SK-N-SH (cell line): ENCODE measurements around the gene MAPK8IP3. TPM values are rescaled to one million over a fixed set of nuclear protein-coding genes. Genes with fewer than 3 reads are reported as not detected.

Experiments used
- CTCF ChIA-PET: fragments of 300-600, 350-600 bp; formaldehyde crosslinking; extraction: SDS; loops from one replicate; lab custom pipeline; 2021; lab: Yijun Ruan, JAX
- POLR2A ChIA-PET: fragments of 350-600 bp; sonication (Branson Sonifier 250); formaldehyde crosslinking; extraction: SDS; loops from one replicate; lab custom pipeline; 2020; ENCODE audit warnings: antibody characterized with exemption, inconsistent platforms; lab: Yijun Ruan, JAX
- DNase-seq: peaks from one replicate; pipeline ENCODE4 v3.0.0; 2012
- H2AFZ ChIP-seq: fragments of 200-600 bp; sonication (generic); 2 replicates; pipeline ENCODE4 v1.8.1; 2016; ENCODE audit warnings: antibody characterized with exemption, mild to moderate bottlenecking, low read depth
- H3F3A ChIP-seq: fragments of 200-600 bp; sonication (generic); replicated peaks from 2 replicates; pipeline ENCODE3; 2016; ENCODE audit warnings: antibody characterized with exemption, mild to moderate bottlenecking; ENCODE audit not compliant: insufficient read depth
- H3K27ac ChIP-seq, 2 experiments: fragments of 200-500 bp in 1 of 2; fragments of 200-600 bp in 1 of 2; sonication (Bioruptor generic) in 1 of 2; sonication (generic), shearing (Covaris generic) in 1 of 2; 2 replicates each; pipeline versions ENCODE4 v1.5.1 to v1.6.1; 2014 to 2016; ENCODE audit warnings: low read depth in 2 of 2, inconsistent platforms in 1 of 2, low read length in 1 of 2, mild to moderate bottlenecking in 1 of 2, mixed read lengths in 1 of 2
- H3K27me3 ChIP-seq: fragments of 200-600 bp; sonication (generic), shearing (Covaris generic); 2 replicates; pipeline ENCODE4 v1.6.1; 2016; ENCODE audit warnings: mixed run types; ENCODE audit not compliant: insufficient read depth
- H3K36me3 ChIP-seq, 2 experiments: fragments of 200-500 bp in 1 of 2; fragments of 200-600 bp in 1 of 2; sonication (Bioruptor generic) in 1 of 2; sonication (generic) in 1 of 2; replicated peaks in 1 of 2; 2 replicates each; pipeline versions ENCODE3 to v1.5.1; 2014 to 2016; ENCODE audit warnings: low read length in 1 of 2, mild to moderate bottlenecking in 1 of 2; ENCODE audit not compliant: insufficient read depth in 2 of 2, control insufficient read depth in 1 of 2
- H3K4me1 ChIP-seq, 2 experiments: fragments of 200-500 bp in 1 of 2; fragments of 200-600 bp in 1 of 2; sonication (Bioruptor generic) in 1 of 2; sonication (generic), shearing (Covaris generic) in 1 of 2; 2 replicates each; pipeline versions ENCODE4 v1.5.1 to v1.6.1; 2014 to 2016; ENCODE audit warnings: low read depth in 1 of 2, low read length in 1 of 2, mixed run types in 1 of 2; ENCODE audit not compliant: insufficient read depth in 2 of 2, control insufficient read depth in 1 of 2
- H3K4me2 ChIP-seq: fragments of 200-600 bp; sonication (generic), shearing (Covaris generic); 2 replicates; pipeline ENCODE4 v1.6.1; 2017; ENCODE audit warnings: mixed run types
- H3K4me3 ChIP-seq, 2 experiments: fragments of 200-500 bp in 1 of 2; fragments of 200-600 bp in 1 of 2; sonication (Bioruptor generic) in 1 of 2; sonication (generic), shearing (Covaris generic) in 1 of 2; 2 replicates each; pipeline versions ENCODE4 v1.5.1 to v1.8.1; 2014 to 2016; ENCODE audit warnings: low read depth in 2 of 2, inconsistent platforms in 1 of 2, low read length in 1 of 2, mild to moderate bottlenecking in 1 of 2, mixed read lengths in 1 of 2, moderate library complexity in 1 of 2
- H3K79me2 ChIP-seq: fragments of 200-600 bp; sonication (generic); 2 replicates; pipeline ENCODE4 v1.8.1; 2017; ENCODE audit warnings: mild to moderate bottlenecking; ENCODE audit not compliant: insufficient read depth
- H3K9ac ChIP-seq: fragments of 200-600 bp; sonication (generic); 2 replicates; pipeline ENCODE4 v1.6.1; 2017; ENCODE audit warnings: mixed run types
- H3K9me2 ChIP-seq: fragments of 200-600 bp; sonication (generic); 2 replicates; pipeline ENCODE4 v1.6.1; 2017; ENCODE audit warnings: mixed run types
- H3K9me3 ChIP-seq: fragments of 200-600 bp; sonication (generic); 2 replicates; pipeline ENCODE4 v1.6.1; 2017; ENCODE audit warnings: mixed run types, mild to moderate bottlenecking, moderate library complexity
- H4K20me1 ChIP-seq: fragments of 200-600 bp; sonication (generic); 2 replicates; pipeline ENCODE4 v1.6.1; 2017; ENCODE audit warnings: mild to moderate bottlenecking, mixed run types; ENCODE audit not compliant: insufficient read depth
- CHD2 ChIP-seq: fragments of 150-350 bp; IDR thresholded peaks from 2 replicates; pipeline ENCODE4 v1.6.1; 2018; ENCODE audit warnings: low read length; ENCODE audit not compliant: partially characterized antibody
- ELF1 ChIP-seq: IDR thresholded peaks from 2 replicates; pipeline ENCODE4 v1.4.0; 2012
- EZH2phosphoT487 ChIP-seq: fragments of 200-600 bp; sonication (generic); IDR thresholded peaks from 2 replicates; pipeline ENCODE4 v1.6.1; 2017; ENCODE audit warnings: low read depth, mixed run types, mild to moderate bottlenecking, antibody characterized with exemption, moderate library complexity, borderline replicate concordance
- FOSL2 ChIP-seq: IDR thresholded peaks from 2 replicates; pipeline ENCODE4 v1.4.0; 2012; ENCODE audit warnings: low read depth, mild to moderate bottlenecking, moderate library complexity, borderline replicate concordance
- FOXJ3 ChIP-seq: sonication (generic); formaldehyde crosslinking; IDR thresholded peaks from 2 replicates; pipeline ENCODE4 v1.5.1; 2020; ENCODE audit warnings: mild to moderate bottlenecking, missing genetic modification reagents
- FOXM1 ChIP-seq: IDR thresholded peaks from 2 replicates; pipeline ENCODE4 v1.4.0; 2012; ENCODE audit warnings: low read depth, mild to moderate bottlenecking
- GABPA ChIP-seq: IDR thresholded peaks from 2 replicates; pipeline ENCODE4 v1.4.0; 2012; ENCODE audit warnings: low read depth, mild to moderate bottlenecking
- NFIC ChIP-seq: IDR thresholded peaks from 2 replicates; pipeline ENCODE4 v1.4.0; 2012; ENCODE audit warnings: borderline replicate concordance
- POLR2AphosphoS5 ChIP-seq: IDR thresholded peaks from 2 replicates; pipeline ENCODE4 v1.6.1; 2012; ENCODE audit warnings: low read depth, low read length
- RAD21 ChIP-seq: IDR thresholded peaks from 2 replicates; pipeline ENCODE4 v1.6.1; 2012; ENCODE audit warnings: mild to moderate bottlenecking, low read length
- RXRA ChIP-seq: IDR thresholded peaks from 2 replicates; pipeline ENCODE4 v1.4.0; 2012; ENCODE audit warnings: low read depth, mild to moderate bottlenecking, borderline replicate concordance
- SMC3 ChIP-seq: IDR thresholded peaks from 2 replicates; pipeline ENCODE4 v1.6.1; 2012; ENCODE audit warnings: low read depth, low read length, improper control_type of control experiment
- TAF1 ChIP-seq: IDR thresholded peaks from 2 replicates; pipeline ENCODE4 v1.6.1; 2012; ENCODE audit warnings: low read depth, mild to moderate bottlenecking, low read length, moderate library complexity, borderline replicate concordance
- TCF12 ChIP-seq: IDR thresholded peaks from 2 replicates; pipeline ENCODE4 v1.4.0; 2012
- YY1 ChIP-seq: IDR thresholded peaks from 2 replicates; pipeline ENCODE4 v1.4.0; 2012; ENCODE audit warnings: low read depth, mild to moderate bottlenecking
- WGBS: methylation state at CpG from one replicate; pipeline ENCODE4 v1.1.6; 2017; ENCODE audit warnings: low lambda C conversion rate; 5-methylcytosine and 5-hydroxymethylcytosine counted together
- polyA plus RNA-seq, 3 experiments: library from polyadenylated mRNA; depleted of rRNA; stranded (reverse); fragments of >200 nt; gene quantifications; 2 replicates each; pipeline ENCODE4 v1.2.3, GENCODE V29; 2012
- TF ChIP-seq, protein P1 (sequence below): fragments of 150-350 bp; IDR thresholded peaks from 2 replicates; pipeline ENCODE4 v1.6.1; 2016; ENCODE audit warnings: mild to moderate bottlenecking, low read depth, low read length
- TF ChIP-seq, protein P2 (sequence below): IDR thresholded peaks from 2 replicates; pipeline ENCODE4 v1.4.0; 2012; ENCODE audit warnings: low read depth, borderline replicate concordance
- TF ChIP-seq, protein P3 (sequence below): IDR thresholded peaks from 2 replicates; pipeline ENCODE4 v1.4.0; 2012; ENCODE audit warnings: low read depth
- TF ChIP-seq, protein P4 (sequence below): IDR thresholded peaks from 2 replicates; pipeline ENCODE4 v1.6.1; 2012; ENCODE audit warnings: mild to moderate bottlenecking, low read depth, low read length, moderate library complexity
- TF ChIP-seq, protein P5 (sequence below): fragments of 150-350 bp; IDR thresholded peaks from 2 replicates; pipeline ENCODE4 v1.6.1; 2017; ENCODE audit warnings: antibody characterized with exemption, low read length, low read depth, borderline replicate concordance

The MAPK8IP3 gene
- polyA plus RNA-seq, 1 of the 3 experiments (the other 2 are of a cell fraction): 57.3 TPM

DNA sequence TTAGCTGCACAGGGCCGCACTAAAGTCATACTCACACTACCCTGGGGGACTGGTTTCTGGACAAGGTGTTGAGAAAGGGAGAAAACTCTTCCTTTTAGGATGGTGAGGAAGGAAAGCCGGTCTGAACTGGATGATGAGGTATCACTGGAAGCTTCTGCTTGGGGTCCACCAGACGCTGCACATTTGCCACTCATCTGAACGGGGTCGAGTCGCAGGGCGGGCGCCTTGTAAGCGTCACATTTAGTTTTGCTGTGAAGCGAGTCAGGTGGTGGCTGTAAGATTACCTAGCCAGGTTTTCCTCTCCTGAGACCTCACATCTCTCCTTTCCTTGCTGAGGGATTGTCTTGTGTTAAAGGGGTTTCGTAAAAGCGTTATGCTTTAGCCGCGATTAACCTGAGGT is 25.6 kb upstream of the MAPK8IP3 start (continued):
- TF ChIP-seq, protein P1, sequence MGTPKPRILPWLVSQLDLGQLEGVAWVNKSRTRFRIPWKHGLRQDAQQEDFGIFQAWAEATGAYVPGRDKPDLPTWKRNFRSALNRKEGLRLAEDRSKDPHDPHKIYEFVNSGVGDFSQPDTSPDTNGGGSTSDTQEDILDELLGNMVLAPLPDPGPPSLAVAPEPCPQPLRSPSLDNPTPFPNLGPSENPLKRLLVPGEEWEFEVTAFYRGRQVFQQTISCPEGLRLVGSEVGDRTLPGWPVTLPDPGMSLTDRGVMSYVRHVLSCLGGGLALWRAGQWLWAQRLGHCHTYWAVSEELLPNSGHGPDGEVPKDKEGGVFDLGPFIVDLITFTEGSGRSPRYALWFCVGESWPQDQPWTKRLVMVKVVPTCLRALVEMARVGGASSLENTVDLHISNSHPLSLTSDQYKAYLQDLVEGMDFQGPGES: no peak
- TF ChIP-seq POLR2AphosphoS5: no peak
- no peak for TF ChIP-seq SMC3
- no peak for TF ChIP-seq TCF12

DNA sequence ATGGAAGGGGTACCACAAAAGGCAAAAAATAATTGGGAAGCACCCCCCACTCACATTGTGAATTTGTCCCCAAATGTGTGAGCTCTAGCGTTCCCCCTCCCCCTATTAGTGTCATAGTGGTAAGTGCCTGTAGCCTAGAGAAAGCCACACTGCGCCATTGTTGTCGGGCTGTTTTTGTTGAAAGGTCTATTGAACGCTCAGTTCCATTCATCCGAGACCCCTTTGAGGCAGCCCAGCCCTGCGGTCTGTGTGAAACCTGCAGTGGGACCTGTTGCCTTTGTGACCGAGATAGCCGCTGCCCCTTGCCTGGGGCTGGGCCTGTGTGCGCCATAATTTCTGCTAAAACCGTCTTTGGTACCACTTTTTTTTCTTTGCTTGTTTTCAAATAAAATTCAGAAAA is 25.0 kb upstream of the MAPK8IP3 start:
- no peak for TF ChIP-seq NFIC
- TF ChIP-seq EZH2phosphoT487: no peak
- no peak for TF ChIP-seq GABPA
- no peak for TF ChIP-seq FOXM1
- TF ChIP-seq, protein P2, sequence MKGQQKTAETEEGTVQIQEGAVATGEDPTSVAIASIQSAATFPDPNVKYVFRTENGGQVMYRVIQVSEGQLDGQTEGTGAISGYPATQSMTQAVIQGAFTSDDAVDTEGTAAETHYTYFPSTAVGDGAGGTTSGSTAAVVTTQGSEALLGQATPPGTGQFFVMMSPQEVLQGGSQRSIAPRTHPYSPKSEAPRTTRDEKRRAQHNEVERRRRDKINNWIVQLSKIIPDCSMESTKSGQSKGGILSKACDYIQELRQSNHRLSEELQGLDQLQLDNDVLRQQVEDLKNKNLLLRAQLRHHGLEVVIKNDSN: no peak
- TF ChIP-seq, protein P3, sequence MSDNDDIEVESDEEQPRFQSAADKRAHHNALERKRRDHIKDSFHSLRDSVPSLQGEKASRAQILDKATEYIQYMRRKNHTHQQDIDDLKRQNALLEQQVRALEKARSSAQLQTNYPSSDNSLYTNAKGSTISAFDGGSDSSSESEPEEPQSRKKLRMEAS: no peak
- no peak for TF ChIP-seq FOXJ3 (CRISPR knock-in tag)
- TF ChIP-seq POLR2AphosphoS5: no peak
- TF ChIP-seq RAD21: no peak
- TF ChIP-seq ELF1: no peak
- TF ChIP-seq, protein P4, sequence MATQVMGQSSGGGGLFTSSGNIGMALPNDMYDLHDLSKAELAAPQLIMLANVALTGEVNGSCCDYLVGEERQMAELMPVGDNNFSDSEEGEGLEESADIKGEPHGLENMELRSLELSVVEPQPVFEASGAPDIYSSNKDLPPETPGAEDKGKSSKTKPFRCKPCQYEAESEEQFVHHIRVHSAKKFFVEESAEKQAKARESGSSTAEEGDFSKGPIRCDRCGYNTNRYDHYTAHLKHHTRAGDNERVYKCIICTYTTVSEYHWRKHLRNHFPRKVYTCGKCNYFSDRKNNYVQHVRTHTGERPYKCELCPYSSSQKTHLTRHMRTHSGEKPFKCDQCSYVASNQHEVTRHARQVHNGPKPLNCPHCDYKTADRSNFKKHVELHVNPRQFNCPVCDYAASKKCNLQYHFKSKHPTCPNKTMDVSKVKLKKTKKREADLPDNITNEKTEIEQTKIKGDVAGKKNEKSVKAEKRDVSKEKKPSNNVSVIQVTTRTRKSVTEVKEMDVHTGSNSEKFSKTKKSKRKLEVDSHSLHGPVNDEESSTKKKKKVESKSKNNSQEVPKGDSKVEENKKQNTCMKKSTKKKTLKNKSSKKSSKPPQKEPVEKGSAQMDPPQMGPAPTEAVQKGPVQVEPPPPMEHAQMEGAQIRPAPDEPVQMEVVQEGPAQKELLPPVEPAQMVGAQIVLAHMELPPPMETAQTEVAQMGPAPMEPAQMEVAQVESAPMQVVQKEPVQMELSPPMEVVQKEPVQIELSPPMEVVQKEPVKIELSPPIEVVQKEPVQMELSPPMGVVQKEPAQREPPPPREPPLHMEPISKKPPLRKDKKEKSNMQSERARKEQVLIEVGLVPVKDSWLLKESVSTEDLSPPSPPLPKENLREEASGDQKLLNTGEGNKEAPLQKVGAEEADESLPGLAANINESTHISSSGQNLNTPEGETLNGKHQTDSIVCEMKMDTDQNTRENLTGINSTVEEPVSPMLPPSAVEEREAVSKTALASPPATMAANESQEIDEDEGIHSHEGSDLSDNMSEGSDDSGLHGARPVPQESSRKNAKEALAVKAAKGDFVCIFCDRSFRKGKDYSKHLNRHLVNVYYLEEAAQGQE: no peak
- TF ChIP-seq FOSL2: no peak
- TF ChIP-seq, protein P5, sequence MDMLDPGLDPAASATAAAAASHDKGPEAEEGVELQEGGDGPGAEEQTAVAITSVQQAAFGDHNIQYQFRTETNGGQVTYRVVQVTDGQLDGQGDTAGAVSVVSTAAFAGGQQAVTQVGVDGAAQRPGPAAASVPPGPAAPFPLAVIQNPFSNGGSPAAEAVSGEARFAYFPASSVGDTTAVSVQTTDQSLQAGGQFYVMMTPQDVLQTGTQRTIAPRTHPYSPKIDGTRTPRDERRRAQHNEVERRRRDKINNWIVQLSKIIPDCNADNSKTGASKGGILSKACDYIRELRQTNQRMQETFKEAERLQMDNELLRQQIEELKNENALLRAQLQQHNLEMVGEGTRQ: no peak
- TF ChIP-seq TAF1: no peak
- TF ChIP-seq RXRA: no peak
- TF ChIP-seq CHD2: no peak
- TF ChIP-seq, protein P1: no peak
- no peak for TF ChIP-seq YY1
- Histone ChIP-seq H4K20me1 (peaks cover 19% of the 10 kb centered on the region; the same call in 1 of the 2 replicates), H3F3A (peaks cover 9% of the 10 kb centered on the region), H2AFZ (no peak overlapping the region), H3K9me2 (no peaks in the 10 kb centered on the region), H3K4me2 (no peak overlapping the region), H3K4me3 (no peak overlapping the region), H3K27me3 (no peaks in the 10 kb centered on the region), H3K4me1 (peaks cover 0 to 7% of the 10 kb centered on the region in 2 experiments; a peak in 1 of 4 replicates), H3K9me3 (no peaks in the 10 kb centered on the region), H3K9ac (no peak overlapping the region), H3K36me3 (peaks cover 20 to 26% of the 10 kb centered on the region in 2 experiments), H3K79me2 (peaks cover 83% of the 10 kb centered on the region), H3K27ac (no peak overlapping the region)
- ChIA-PET CTCF (interaction anchor here (1.2 to 1.4 kb wide), 2 partner anchors 25 to 249 kb away, joined by 4 to 5 read pairs; partner anchors contain the start of gene MAPK8IP3), POLR2A (no interaction called here)
- WGBS: 95% methylated on average over 9 of the region's 10 CpGs
- DNase-seq: no peak
